Measurements from ENCODE around the gene IMPDH1.
"Not testable (repeated sequence)": the region's sequence is repeated elsewhere in the genome, so short reads cannot be mapped to it uniquely, and the experiment has no call there.

The IMPDH1 gene

GRCh38 chr7:128409596-128410450, at the start of gene IMPDH1:
IMPDH1 (minus strand) TSS chr7:128409982; CDS start chr7:128409901, 81 bp downstream.
- peak within 1 kb of the TSS; percentile 92 for H3K4me3 ChIP-seq (ENCODE audit: low read length)
- TF ChIP-seq ZNF274 (IDR thresholded peaks at IDR 0.05; ENCODE audit: low read depth, low read length): no peak

GRCh38 chr7:128459394-128459878, 49.7 kb upstream of the IMPDH1 start:
- H3K4me3 ChIP-seq (ENCODE audit: low read length): no peak overlapping the region
- TF ChIP-seq ZNF274 (IDR thresholded peaks at IDR 0.05; ENCODE audit: low read depth, low read length): no peak

GRCh38 chr7:128458956-128459355, 49.2 kb upstream of the IMPDH1 start:
- no peak overlapping the region for H3K4me3 ChIP-seq (ENCODE audit: low read length)

GRCh38 chr7:128457385-128457784, 47.6 kb upstream of the IMPDH1 start:
- not testable (repeated sequence) for H3K4me3 ChIP-seq (ENCODE audit: low read length)

More at GRCh38 chr7:128458956-128459355, 49.2 kb upstream of the IMPDH1 start:
- TF ChIP-seq ZNF274 (IDR thresholded peaks at IDR 0.05; ENCODE audit: low read depth, low read length): no peak

GRCh38 chr7:128456255-128456725, 46.5 kb upstream of the IMPDH1 start:
- TF ChIP-seq ZNF274 (IDR thresholded peaks at IDR 0.05; ENCODE audit: low read depth, low read length): no peak

GRCh38 chr7:128455543-128456254, 45.9 kb upstream of the IMPDH1 start, which contains the start of gene HILPDA:
HILPDA (plus strand) TSS chr7:128455878; CDS start chr7:128457269, 1,391 bp downstream.
- no peak for TF ChIP-seq ZNF274 (IDR thresholded peaks at IDR 0.05; ENCODE audit: low read depth, low read length)
- peak within 1 kb of the TSS; percentile 91 for H3K4me3 ChIP-seq (ENCODE audit: low read length)

More at GRCh38 chr7:128456255-128456725, 46.5 kb upstream of the IMPDH1 start:
- peak overlapping the region; percentile 91 for H3K4me3 ChIP-seq (ENCODE audit: low read length)

GRCh38 chr7:128454808-128455542, 45.2 kb upstream of the IMPDH1 start:
- TF ChIP-seq ZNF274 (IDR thresholded peaks at IDR 0.05; ENCODE audit: low read depth, low read length): no peak
- H3K4me3 ChIP-seq (ENCODE audit: low read length): peak overlapping the region; percentile 91; the same call in 1 of the 2 replicates

- no peak for TF ChIP-seq ZNF274 (IDR thresholded peaks at IDR 0.05; ENCODE audit: low read depth, low read length)
- no peak overlapping the region for H3K4me3 ChIP-seq (ENCODE audit: low read length)
These were observed 44.3 kb upstream of the IMPDH1 start for GRCh38 chr7:128453836-128454804.

- TF ChIP-seq ZNF274 (IDR thresholded peaks at IDR 0.05; ENCODE audit: low read depth, low read length): no peak
These were observed 42.8 kb upstream of the IMPDH1 start for GRCh38 chr7:128452552-128452951.

GRCh38 chr7:128450913-128451312, 41.1 kb upstream of the IMPDH1 start:
- no peak for TF ChIP-seq ZNF274 (IDR thresholded peaks at IDR 0.05; ENCODE audit: low read depth, low read length)
- no peak overlapping the region for H3K4me3 ChIP-seq (ENCODE audit: low read length)

More at GRCh38 chr7:128452552-128452951, 42.8 kb upstream of the IMPDH1 start:
- no peak overlapping the region for H3K4me3 ChIP-seq (ENCODE audit: low read length)

- no peak overlapping the region for H3K4me3 ChIP-seq (ENCODE audit: low read length)
- TF ChIP-seq ZNF274 (IDR thresholded peaks at IDR 0.05; ENCODE audit: low read depth, low read length): no peak
These were observed 40.6 kb upstream of the IMPDH1 start for GRCh38 chr7:128450409-128450808.

GRCh38 chr7:128448751-128449302, 39.0 kb upstream of the IMPDH1 start:
- no peak overlapping the region for H3K4me3 ChIP-seq (ENCODE audit: low read length)
- TF ChIP-seq ZNF274 (IDR thresholded peaks at IDR 0.05; ENCODE audit: low read depth, low read length): no peak
